ENCODE results near the gene POLR3B.

Gene POLR3B

GRCh38 chr12:106433055-106433454 is 75.5 kb downstream of the POLR3B start:
- H3K36me3 ChIP-seq (ENCODE audit: control insufficient read depth in 4 of 4, insufficient read depth in 4 of 4, low read length in 3 of 4): peaks cover 6 to 22% (median 18%) of the 10 kb centered on the region in 4 experiments
- 100% methylated on average over 1 of the region's 2 CpGs for WGBS (ENCODE audit: insufficient coverage)
- POLR2A ChIA-PET: no interaction called here

GRCh38 chr12:106434526-106434925 is 77.0 kb downstream of the POLR3B start:
- Histone ChIP-seq H3K27ac (ENCODE audit: insufficient read depth in 1 of 2, low read depth in 1 of 2, low read length in 2 of 2, poor library complexity in 1 of 2, severe bottlenecking in 2 of 2) (no peak overlapping the region), H3K27me3 (replicated peaks in 2 of 5; ENCODE audit: control insufficient read depth in 4 of 5, insufficient read depth in 5 of 5, low read length in 4 of 5) (no peaks in the 10 kb centered on the region), H3K9me3 (ENCODE audit: control extremely low read depth in 1 of 5, control insufficient read depth in 4 of 5, insufficient read depth in 2 of 5, low read depth in 1 of 5, low read length in 4 of 5) (no peaks in the 10 kb centered on the region), H3K4me3 (ENCODE audit: control insufficient read depth in 1 of 7, extremely low read depth in 1 of 7, insufficient read depth in 4 of 7, low read depth in 2 of 7, low read length in 6 of 7) (no peak overlapping the region), H3K36me3 (ENCODE audit: control insufficient read depth in 4 of 4, insufficient read depth in 4 of 4, low read length in 3 of 4) (peaks cover 6 to 22% (median 18%) of the 10 kb centered on the region in 4 experiments), H3K4me1 (ENCODE audit: control extremely low read depth in 1 of 4, control insufficient read depth in 4 of 4, insufficient read depth in 4 of 4, low read length in 3 of 4) (no peaks in the 10 kb centered on the region)
- 95% methylated on average over 2 of the region's 4 CpGs for WGBS (ENCODE audit: insufficient coverage)
- ChIA-PET POLR2A (no interaction called here), CTCF (interaction anchor here (0.6 to 0.9 kb wide), 2 partner anchors 11 to 26 kb away, joined by 3 to 4 read pairs; no protein-coding TSS in a partner anchor)
- DNase-seq: no peak

More at GRCh38 chr12:106433055-106433454, 75.5 kb downstream of the POLR3B start:
- Histone ChIP-seq H3K9me3 (ENCODE audit: control extremely low read depth in 1 of 5, control insufficient read depth in 4 of 5, insufficient read depth in 2 of 5, low read depth in 1 of 5, low read length in 4 of 5) (no peaks in the 10 kb centered on the region), H3K27me3 (replicated peaks in 2 of 5; ENCODE audit: control insufficient read depth in 4 of 5, insufficient read depth in 5 of 5, low read length in 4 of 5) (no peaks in the 10 kb centered on the region), H3K4me1 (ENCODE audit: control extremely low read depth in 1 of 4, control insufficient read depth in 4 of 4, insufficient read depth in 4 of 4, low read length in 3 of 4) (no peaks in the 10 kb centered on the region), H3K27ac (ENCODE audit: insufficient read depth in 1 of 2, low read depth in 1 of 2, low read length in 2 of 2, poor library complexity in 1 of 2, severe bottlenecking in 2 of 2) (no peak overlapping the region), H3K4me3 (ENCODE audit: control insufficient read depth in 1 of 7, extremely low read depth in 1 of 7, insufficient read depth in 4 of 7, low read depth in 2 of 7, low read length in 6 of 7) (no peak overlapping the region)
- DNase-seq: no peak
- CTCF ChIA-PET: no interaction called here

GRCh38 chr12:106436164-106436563 is 78.6 kb downstream of the POLR3B start:
- WGBS (ENCODE audit: insufficient coverage): 100% methylated on average over 4 of the region's 6 CpGs
- ChIA-PET POLR2A (no interaction called here), CTCF (no interaction called here)
- no peak for DNase-seq
- Histone ChIP-seq H3K27ac (ENCODE audit: insufficient read depth in 1 of 2, low read depth in 1 of 2, low read length in 2 of 2, poor library complexity in 1 of 2, severe bottlenecking in 2 of 2) (no peak overlapping the region), H3K9me3 (ENCODE audit: control extremely low read depth in 1 of 5, control insufficient read depth in 4 of 5, insufficient read depth in 2 of 5, low read depth in 1 of 5, low read length in 4 of 5) (peaks cover 0 to 3% (median 0%) of the 10 kb centered on the region in 5 experiments), H3K36me3 (ENCODE audit: control insufficient read depth in 4 of 4, insufficient read depth in 4 of 4, low read length in 3 of 4) (peaks cover 6 to 23% (median 12%) of the 10 kb centered on the region in 4 experiments), H3K27me3 (replicated peaks in 2 of 5; ENCODE audit: control insufficient read depth in 4 of 5, insufficient read depth in 5 of 5, low read length in 4 of 5) (no peaks in the 10 kb centered on the region), H3K4me3 (ENCODE audit: control insufficient read depth in 1 of 7, extremely low read depth in 1 of 7, insufficient read depth in 4 of 7, low read depth in 2 of 7, low read length in 6 of 7) (no peak overlapping the region), H3K4me1 (ENCODE audit: control extremely low read depth in 1 of 4, control insufficient read depth in 4 of 4, insufficient read depth in 4 of 4, low read length in 3 of 4) (no peaks in the 10 kb centered on the region)

- WGBS (ENCODE audit: insufficient coverage): 100% methylated on average over 2 of the region's 2 CpGs
- H3K36me3 ChIP-seq (ENCODE audit: control insufficient read depth in 4 of 4, insufficient read depth in 4 of 4, low read length in 3 of 4): peaks cover 0 to 17% (median 3%) of the 10 kb centered on the region in 4 experiments
- H3K4me3 ChIP-seq (ENCODE audit: control insufficient read depth in 1 of 7, extremely low read depth in 1 of 7, insufficient read depth in 4 of 7, low read depth in 2 of 7, low read length in 6 of 7): no peak overlapping the region
- no peaks in the 10 kb centered on the region for H3K4me1 ChIP-seq (ENCODE audit: control extremely low read depth in 1 of 4, control insufficient read depth in 4 of 4, insufficient read depth in 4 of 4, low read length in 3 of 4)
- no peak overlapping the region for H3K27ac ChIP-seq (ENCODE audit: insufficient read depth in 1 of 2, low read depth in 1 of 2, low read length in 2 of 2, poor library complexity in 1 of 2, severe bottlenecking in 2 of 2)
- H3K27me3 ChIP-seq (replicated peaks in 2 of 5; ENCODE audit: control insufficient read depth in 4 of 5, insufficient read depth in 5 of 5, low read length in 4 of 5): no peaks in the 10 kb centered on the region
- no peak for DNase-seq
- ChIA-PET CTCF (no interaction called here), POLR2A (no interaction called here)
- peaks cover 0 to 3% (median 0%) of the 10 kb centered on the region in 5 experiments for H3K9me3 ChIP-seq (ENCODE audit: control extremely low read depth in 1 of 5, control insufficient read depth in 4 of 5, insufficient read depth in 2 of 5, low read depth in 1 of 5, low read length in 4 of 5)
Observed at GRCh38 chr12:106442575-106442974, 85.0 kb downstream of the POLR3B start.

- ChIA-PET CTCF (no interaction called here), POLR2A (no interaction called here)
- no CpG with 5 or more reads among the region's 1 CpG for WGBS (ENCODE audit: insufficient coverage)
- Histone ChIP-seq H3K27ac (ENCODE audit: insufficient read depth in 1 of 2, low read depth in 1 of 2, low read length in 2 of 2, poor library complexity in 1 of 2, severe bottlenecking in 2 of 2) (no peak overlapping the region), H3K4me3 (ENCODE audit: control insufficient read depth in 1 of 7, extremely low read depth in 1 of 7, insufficient read depth in 4 of 7, low read depth in 2 of 7, low read length in 6 of 7) (no peak overlapping the region), H3K27me3 (replicated peaks in 2 of 5; ENCODE audit: control insufficient read depth in 4 of 5, insufficient read depth in 5 of 5, low read length in 4 of 5) (no peaks in the 10 kb centered on the region), H3K4me1 (ENCODE audit: control extremely low read depth in 1 of 4, control insufficient read depth in 4 of 4, insufficient read depth in 4 of 4, low read length in 3 of 4) (no peaks in the 10 kb centered on the region), H3K9me3 (ENCODE audit: control extremely low read depth in 1 of 5, control insufficient read depth in 4 of 5, insufficient read depth in 2 of 5, low read depth in 1 of 5, low read length in 4 of 5) (peaks cover 0 to 3% (median 0%) of the 10 kb centered on the region in 5 experiments), H3K36me3 (ENCODE audit: control insufficient read depth in 4 of 4, insufficient read depth in 4 of 4, low read length in 3 of 4) (peaks cover 0 to 8% (median 4%) of the 10 kb centered on the region in 4 experiments)
- DNase-seq: no peak
Observed at GRCh38 chr12:106445053-106445452, 87.5 kb downstream of the POLR3B start.

GRCh38 chr12:106445959-106446358 is 88.4 kb downstream of the POLR3B start:
- CTCF ChIA-PET: interaction anchor here (0.8 kb wide), 1 partner anchor 11 kb away, joined by 3 read pairs; no protein-coding TSS in a partner anchor
- WGBS (ENCODE audit: insufficient coverage): 100% methylated on average over 3 of the region's 5 CpGs
- POLR2A ChIA-PET: no interaction called here

GRCh38 chr12:106446419-106447092 is 89.0 kb downstream of the POLR3B start:
- Histone ChIP-seq H3K27me3 (replicated peaks in 2 of 5; ENCODE audit: control insufficient read depth in 4 of 5, insufficient read depth in 5 of 5, low read length in 4 of 5) (no peaks in the 10 kb centered on the region), H3K27ac (ENCODE audit: insufficient read depth in 1 of 2, low read depth in 1 of 2, low read length in 2 of 2, poor library complexity in 1 of 2, severe bottlenecking in 2 of 2) (no peak overlapping the region), H3K9me3 (ENCODE audit: control extremely low read depth in 1 of 5, control insufficient read depth in 4 of 5, insufficient read depth in 2 of 5, low read depth in 1 of 5, low read length in 4 of 5) (no peaks in the 10 kb centered on the region), H3K4me3 (ENCODE audit: control insufficient read depth in 1 of 7, extremely low read depth in 1 of 7, insufficient read depth in 4 of 7, low read depth in 2 of 7, low read length in 6 of 7) (no peak overlapping the region), H3K4me1 (ENCODE audit: control extremely low read depth in 1 of 4, control insufficient read depth in 4 of 4, insufficient read depth in 4 of 4, low read length in 3 of 4) (no peaks in the 10 kb centered on the region), H3K36me3 (ENCODE audit: control insufficient read depth in 4 of 4, insufficient read depth in 4 of 4, low read length in 3 of 4) (peaks cover 0 to 4% (median under 1%) of the 10 kb centered on the region in 4 experiments)
- CTCF ChIA-PET: no interaction called here
- POLR2A ChIA-PET: no interaction called here
- WGBS (ENCODE audit: insufficient coverage): 100% methylated on average over 4 of the region's 7 CpGs
- DNase-seq: no peak

More at GRCh38 chr12:106445959-106446358, 88.4 kb downstream of the POLR3B start:
- no peak overlapping the region for H3K4me3 ChIP-seq (ENCODE audit: control insufficient read depth in 1 of 7, extremely low read depth in 1 of 7, insufficient read depth in 4 of 7, low read depth in 2 of 7, low read length in 6 of 7)
- H3K9me3 ChIP-seq (ENCODE audit: control extremely low read depth in 1 of 5, control insufficient read depth in 4 of 5, insufficient read depth in 2 of 5, low read depth in 1 of 5, low read length in 4 of 5): no peaks in the 10 kb centered on the region
- H3K27ac ChIP-seq (ENCODE audit: insufficient read depth in 1 of 2, low read depth in 1 of 2, low read length in 2 of 2, poor library complexity in 1 of 2, severe bottlenecking in 2 of 2): no peak overlapping the region
- DNase-seq: no peak
- H3K27me3 ChIP-seq (replicated peaks in 2 of 5; ENCODE audit: control insufficient read depth in 4 of 5, insufficient read depth in 5 of 5, low read length in 4 of 5): no peaks in the 10 kb centered on the region
- peaks cover 0 to 4% (median under 1%) of the 10 kb centered on the region in 4 experiments for H3K36me3 ChIP-seq (ENCODE audit: control insufficient read depth in 4 of 4, insufficient read depth in 4 of 4, low read length in 3 of 4)
- no peaks in the 10 kb centered on the region for H3K4me1 ChIP-seq (ENCODE audit: control extremely low read depth in 1 of 4, control insufficient read depth in 4 of 4, insufficient read depth in 4 of 4, low read length in 3 of 4)
